Activated T-cell treated with anti-CD3 and anti-CD28 coated beads for 1 hour (primary cell): ENCODE data around the gene ZNF331.
"Not testable (repeated sequence)": the region's sequence is repeated elsewhere in the genome, so short reads cannot be mapped to it uniquely, and the experiment has no call there.

Experiments used
- DNase-seq: peaks from one replicate; pipeline ENCODE4 v3.0.0-alpha.2; 2020; ENCODE audit warnings: low read depth

ZNF331 gene

DNA sequence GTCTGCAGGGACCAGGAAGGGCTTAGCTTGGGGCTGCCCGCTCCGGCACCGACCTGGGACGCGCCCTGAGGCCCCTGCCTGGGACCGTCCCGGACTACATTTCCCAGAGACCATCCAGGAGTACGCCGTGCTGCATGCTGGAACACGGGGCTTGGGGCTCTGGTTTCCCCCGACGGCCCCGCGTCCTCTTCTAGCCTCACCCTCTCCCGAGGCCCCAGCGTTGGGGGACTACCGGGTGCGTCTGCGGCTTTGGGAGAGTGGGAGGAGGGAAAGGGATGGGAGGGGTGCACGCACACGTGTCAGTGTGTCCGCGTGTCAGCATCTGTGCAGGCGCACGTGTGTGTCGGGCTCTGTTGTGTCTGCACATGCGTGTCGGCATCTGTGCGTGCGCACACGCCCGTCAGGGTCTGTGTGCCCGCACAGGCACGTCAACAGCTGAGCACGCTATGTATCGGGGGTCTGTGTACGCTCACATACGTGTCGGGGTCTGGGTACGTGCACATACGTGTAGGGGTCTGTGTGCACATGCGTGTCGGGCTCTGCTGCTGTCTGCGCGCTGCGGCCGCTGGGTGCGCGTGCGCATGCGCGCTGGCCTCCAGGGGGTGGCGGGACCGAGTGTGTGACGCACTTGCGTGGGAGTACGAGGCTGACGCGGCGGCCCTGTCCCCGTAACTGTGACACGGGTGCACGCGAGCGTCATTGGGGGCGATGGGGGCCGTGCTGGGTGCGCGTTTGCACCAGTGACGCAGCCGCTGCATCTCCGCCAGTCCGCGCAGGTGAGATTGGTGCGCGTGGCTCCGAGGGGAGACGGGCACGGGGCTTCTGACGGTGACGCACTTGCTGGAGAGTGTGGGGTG is at the start of gene ZNF331:
ZNF331 (plus strand) TSS at position 625 of the 857 bp plus-strand sequence. CDS start 31,232 bp downstream, outside the sequence.
- DNase-seq = peak; percentile 75

DNA sequence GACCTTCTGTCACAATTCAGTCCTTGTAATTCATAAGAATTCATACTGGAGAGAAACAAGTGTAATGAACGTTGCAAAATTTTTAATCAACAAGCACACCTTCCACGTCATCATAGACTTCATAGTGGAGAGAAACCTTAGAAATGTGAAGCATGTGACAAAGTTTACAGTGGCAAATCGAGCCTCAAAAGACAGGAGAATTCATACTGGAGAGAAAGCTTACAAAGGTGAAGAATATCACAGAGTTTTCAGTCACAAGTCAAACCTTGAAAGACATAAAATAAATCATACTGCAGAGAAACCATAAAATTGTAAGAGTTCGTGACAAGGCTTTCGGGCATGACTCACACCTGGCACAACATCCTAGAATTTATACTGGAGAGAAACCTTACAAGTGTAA is 45.8 kb upstream of the ZNF331 start:
- DNase-seq = no peak

DNA sequence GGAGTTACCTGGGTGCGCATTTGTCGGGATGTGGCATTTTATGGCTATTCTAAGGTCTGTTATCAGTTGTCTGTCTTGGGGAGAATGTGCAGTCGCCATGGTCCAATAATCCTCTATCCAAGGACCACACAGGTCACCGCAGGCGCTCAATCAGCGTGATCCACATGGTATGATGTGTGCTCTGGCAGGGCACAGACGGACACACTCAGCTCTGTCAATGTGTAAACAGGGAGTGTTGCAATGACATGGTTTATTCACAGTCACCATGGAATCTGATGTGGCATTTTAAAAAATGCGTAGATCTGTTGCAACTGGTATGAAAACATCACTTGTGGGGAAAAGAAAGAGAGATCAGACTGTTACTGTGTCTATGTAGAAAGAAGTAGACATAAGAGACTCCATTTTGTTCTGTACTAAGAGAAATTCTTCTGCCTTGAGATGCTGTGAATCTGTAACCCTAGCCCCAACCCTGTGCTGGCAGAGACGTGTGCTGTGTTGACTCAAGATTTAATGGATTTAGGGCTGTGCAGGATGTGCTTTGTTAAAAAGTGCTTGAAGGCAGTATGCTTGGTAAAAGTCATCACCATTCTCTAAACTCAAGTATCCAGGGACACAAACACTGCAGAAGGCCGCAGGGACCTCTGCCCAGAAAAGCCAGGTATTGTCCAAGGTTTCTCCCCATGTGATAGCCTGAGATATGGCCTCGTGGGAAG is 40.5 kb upstream of the ZNF331 start:
- DNase-seq = not testable (repeated sequence)

DNA sequence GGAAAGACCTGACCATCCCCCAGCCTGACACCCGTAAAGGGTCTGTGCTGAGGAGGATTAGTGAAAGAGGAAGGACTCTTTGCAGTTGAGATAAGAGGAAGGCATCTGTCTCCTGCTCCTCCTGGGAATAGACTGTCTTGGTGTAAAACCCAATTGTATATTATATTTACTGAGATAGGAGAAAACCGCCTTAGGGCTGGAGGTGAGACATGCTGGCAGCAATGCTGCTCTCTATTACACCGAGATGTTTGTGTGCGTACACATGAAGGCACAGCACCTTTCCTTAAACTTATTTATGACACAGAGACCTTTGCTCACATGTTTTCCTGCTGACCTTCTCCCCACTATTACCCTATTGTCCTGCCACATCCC is 39.9 kb upstream of the ZNF331 start:
- DNase-seq = not testable (repeated sequence)

DNA sequence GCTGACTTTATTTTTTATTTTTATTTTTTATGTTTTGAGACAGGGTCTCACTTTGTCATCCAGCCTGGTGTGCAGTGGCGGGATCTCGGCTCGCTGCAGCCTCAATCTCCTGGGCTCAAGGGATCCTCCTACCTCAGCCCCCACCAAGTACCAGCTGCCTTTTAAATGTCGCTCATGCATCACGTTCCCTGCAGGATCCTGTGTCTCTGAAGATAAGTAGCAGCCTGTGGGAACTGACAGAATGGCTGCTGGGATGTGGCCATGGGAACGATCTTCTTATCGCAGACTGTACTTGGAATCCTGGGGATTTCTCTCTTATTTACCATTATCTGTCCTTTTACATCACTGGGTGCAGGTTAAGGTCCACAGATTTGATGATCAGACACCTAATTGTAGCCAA is 34.8 kb upstream of the ZNF331 start:
- not testable (repeated sequence) for DNase-seq

DNA sequence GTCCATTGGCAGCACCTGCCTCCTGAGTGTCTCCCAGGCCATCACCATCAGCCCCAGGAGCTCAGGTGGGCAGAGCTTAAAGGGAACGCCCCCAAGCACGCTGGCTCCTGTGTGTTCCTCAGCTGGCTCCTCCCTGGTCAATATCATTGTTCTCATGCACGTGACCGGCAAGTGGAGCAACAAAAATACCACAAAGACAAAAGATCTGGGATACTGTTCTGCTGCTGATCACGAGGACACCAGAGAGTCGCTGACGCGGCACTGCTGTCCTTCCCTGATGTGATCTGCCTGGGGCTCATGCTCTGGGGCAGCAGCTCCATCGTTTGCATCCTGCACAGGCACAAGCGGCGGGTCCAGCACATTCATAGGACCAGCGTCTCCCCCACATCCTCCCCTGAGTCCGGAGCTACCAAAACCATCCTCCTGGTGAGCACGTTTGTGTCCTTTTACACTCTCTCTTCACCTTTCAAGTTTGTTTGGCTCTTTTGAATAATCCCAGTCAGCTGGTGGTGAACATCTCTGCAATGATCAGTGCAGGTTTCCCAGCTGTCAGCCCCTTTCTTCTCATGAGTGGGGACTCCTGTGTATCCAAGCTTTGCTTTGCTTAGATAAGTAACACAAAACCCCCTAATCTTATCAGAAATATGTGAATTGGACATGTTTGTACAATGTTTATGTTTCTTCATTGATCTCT is 34.1 kb upstream of the ZNF331 start:
- DNase-seq = not testable (repeated sequence)

DNA sequence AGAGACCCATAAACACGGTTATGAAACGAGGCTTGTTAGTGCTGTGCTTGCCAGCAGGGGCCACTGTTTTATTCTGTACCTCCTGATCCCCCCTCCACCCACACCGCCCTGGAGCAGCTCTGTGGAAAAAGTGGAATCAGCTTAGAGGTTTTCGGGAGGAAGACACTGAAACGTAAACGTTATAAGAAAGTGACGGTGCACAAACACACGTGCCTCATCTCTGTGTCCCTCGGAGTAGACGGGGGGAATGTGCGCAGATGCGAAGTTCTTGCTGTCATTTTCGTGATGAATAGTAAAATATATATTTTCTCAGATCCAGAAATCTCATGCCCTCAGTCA is 33.6 kb upstream of the ZNF331 start:
- DNase-seq = not testable (repeated sequence)

DNA sequence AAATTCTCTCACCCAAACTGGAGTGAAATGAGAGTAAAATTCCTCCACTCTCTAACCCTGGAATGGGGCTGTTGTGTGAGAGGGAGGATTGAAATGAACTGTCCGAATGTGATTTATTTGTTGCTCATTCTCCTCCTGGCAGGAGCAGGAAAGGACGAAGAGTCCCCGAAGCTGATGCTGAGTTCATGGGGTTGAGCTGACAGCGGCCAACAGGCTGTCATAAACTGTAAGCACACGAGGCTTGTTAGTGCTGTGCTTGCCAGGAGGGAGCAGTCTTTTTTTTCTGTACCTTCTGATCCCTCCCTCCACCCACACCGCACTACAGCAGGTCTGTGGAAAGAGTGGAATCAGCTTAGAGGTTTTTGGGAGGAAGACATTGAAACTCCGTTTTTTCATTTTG is 33.1 kb upstream of the ZNF331 start:
- DNase-seq = no peak

DNA sequence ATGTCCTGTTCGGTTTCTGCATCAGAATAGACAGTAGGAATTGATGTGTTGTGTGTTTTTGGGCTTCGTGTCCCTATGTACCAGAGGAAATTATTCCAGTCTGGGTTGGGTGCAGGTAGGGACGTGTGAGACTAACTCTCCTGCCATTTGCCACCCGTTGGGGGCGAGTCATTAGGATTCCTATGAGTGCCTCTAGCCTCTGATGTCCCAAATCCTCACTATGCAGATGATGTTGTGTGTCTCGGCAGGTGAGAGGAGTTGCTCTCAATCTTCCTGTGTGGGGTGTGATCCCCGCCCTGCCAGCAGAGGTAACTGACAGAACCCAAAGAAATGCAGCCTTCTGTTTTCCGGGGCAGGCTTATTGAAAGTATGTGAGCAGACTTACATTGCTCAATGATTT is 31.2 kb upstream of the ZNF331 start:
- no peak for DNase-seq

DNA sequence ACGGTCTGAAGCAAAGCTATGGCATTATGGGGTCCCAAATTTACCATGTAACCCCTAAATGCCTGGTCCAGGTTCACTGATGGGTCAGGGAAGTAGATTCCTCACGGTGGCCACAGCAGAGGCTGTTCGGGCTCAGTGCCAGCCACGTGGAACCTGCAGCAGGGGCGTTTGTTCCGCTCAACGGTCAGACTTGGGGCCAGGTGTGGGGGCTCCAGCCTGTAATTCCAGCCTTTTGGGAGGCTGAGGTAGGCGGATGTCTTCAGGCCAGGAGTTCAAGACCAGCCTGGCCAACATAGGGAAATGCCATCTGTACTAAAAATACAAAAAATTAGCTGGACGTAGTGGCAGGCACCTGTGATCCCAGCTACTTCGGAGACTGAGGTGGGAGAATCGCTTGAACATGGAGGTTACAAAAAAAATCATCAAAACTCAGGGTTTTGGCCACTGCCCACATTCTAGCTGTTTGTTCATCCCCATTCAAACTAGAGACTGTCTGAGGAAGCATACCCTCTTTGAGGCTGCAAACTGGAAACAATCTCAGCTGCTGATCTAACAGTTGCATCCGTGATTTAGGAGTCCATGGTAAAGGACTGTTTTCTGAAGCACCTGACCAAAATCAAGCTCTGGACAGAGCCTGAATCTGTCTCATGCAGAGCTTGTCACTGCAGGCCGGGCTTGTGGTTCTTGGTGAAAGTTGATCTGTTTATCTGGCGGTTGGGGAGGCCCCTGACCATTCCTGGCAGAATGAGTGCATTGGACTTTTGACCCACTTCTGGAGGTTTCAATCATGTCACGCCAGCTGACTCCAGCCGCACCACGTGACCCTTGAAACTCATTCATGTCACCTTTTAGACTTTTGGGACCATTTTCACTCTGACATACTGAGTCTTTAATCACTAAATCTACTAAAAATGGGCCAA is 30.2 kb upstream of the ZNF331 start:
- DNase-seq = no peak

DNA sequence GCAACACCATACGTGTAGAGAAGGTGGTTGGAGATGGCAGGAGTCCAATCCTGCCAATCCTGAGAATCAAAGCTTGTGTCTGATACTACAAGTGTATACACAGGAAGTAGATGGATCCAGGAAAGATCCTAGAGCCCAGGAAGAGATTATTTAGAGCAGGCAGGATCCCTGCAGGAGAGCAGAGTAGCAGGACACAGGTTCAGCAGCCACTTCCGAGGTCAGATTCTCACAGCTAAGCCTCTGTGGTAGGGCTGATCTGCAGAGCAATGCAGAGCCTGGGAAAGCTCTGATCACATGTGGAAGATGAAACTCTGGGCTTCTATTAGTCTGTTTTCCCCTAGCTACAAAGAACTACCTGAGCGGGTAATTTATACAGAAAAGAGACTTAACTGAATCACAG is 28.5 kb upstream of the ZNF331 start:
- no peak for DNase-seq

DNA sequence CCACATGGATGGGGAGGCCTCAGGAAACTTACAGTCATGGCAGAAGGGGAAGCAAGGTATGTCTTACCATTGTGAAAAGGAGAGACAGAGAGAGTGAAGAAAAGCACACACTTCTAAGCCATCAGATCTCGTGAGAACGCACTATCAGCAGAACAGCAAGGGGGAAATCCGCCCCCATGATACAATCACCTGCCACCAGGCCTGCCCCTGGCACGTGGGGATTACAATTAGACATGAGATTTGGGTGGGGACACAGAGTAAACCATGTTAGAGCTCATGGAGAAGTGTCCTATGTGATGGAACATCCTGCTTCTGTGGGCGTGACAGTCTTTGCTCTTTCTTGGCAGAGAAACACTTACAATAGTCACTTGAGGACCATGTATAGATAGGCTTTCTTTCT is 28.1 kb upstream of the ZNF331 start:
- DNase-seq = no peak

DNA sequence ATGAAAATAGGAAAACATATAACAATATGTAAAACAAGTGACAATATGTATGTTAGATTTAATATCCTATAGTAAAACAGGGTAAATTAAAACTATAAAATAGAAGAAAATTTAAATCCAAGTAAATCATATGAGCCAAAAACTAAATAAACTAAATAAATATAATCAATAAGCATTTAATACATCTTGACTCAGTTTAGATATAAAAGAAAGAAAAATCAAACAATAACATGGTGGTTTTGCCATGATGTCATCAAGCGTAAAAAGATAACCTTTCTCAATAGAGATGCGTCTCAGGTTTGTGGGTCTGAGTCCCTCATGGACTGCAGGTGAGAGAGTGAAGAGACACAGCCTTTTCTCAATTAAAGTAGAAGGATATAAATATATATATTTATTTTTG is 26.6 kb upstream of the ZNF331 start:
- DNase-seq = no peak

DNA sequence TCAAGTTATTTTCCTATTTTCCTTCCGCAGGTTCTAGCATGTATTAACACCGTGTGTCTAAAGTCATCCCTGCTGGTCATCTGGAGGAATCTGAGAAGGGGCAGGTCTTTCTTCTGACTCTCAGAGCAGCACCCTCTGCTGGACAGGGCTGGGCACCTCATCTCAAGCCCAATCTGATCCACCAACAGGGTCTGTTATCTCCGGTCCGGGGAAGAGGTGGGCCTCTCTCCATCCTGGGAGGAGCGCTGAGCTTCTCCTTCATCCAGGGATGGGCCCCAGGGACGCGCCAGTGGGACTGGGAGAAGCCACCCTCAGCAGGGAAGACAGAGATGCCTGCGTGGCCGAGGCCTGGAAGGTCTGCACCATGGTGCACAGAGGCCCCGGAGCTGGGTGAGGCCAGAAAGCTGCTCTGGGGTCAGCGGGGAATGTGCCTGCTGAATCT is 26.0 kb upstream of the ZNF331 start:
- DNase-seq = peak; percentile 33

DNA sequence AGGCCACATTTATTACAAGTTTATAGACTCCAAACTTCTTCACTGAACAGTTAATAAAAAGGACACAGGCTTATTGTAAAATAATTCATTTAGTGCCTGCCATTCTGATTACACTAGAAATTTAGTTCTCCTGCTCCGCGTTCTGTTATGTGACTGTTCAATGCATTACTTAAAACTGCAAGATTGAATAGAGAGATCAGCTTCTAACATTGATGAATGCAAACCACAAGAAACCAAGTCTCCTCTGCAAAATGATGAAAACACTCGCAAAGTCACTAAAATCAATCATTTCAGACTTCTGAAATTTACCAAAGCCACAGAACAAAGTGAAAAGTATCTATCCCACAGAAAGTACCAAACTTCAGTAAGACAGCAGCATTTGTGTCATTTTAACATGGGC is 22.9 kb upstream of the ZNF331 start:
- not testable (repeated sequence) for DNase-seq

DNA sequence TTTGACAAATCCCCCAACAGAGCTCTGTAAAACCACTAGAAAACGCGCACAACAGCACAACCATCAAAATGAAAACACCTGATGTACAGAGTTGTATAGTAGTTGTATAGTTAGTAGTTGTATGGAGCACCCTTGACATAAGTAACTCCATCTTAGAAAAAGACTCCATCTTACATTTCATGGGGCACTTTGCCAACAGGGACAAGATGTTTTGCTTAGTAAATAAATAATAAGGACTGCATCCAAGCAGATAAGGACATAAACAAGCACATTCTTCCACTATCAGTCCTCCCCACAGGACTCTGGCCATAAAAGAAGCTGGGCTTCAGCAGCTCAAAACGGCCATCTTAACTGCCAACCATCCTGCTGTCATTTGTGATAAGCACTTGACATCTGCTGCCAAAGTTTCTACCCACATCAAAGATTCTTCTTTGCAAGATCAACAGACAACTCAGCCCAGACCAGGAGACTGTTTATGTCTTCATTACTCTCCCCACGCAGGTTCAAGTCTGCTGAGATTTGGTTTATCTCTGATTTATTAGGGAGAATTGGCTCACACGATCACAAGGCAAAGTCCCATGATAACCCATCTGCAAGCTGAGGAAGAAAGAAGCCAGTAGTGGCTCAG is 20.7 kb upstream of the ZNF331 start:
- no peak for DNase-seq

DNA sequence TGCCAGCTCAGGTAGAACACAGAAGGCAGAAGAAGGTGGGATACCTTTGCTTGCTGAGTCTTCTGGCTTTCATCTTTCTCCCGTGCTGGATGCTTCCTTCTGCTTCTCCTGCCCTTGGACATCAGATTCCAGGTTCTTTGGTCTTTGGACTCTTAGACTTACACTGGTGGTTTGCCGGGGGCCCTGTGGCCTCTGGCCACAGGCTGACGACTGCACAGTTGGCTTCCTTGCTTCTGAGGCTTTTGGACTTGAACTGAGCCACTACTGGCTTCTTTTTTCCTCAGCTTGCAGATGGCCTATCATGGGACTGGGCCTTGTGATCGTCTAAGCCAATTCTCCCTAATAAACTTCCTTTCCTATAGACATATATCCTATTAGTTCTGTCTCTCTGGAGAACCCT is 19.8 kb upstream of the ZNF331 start:
- no peak for DNase-seq

DNA sequence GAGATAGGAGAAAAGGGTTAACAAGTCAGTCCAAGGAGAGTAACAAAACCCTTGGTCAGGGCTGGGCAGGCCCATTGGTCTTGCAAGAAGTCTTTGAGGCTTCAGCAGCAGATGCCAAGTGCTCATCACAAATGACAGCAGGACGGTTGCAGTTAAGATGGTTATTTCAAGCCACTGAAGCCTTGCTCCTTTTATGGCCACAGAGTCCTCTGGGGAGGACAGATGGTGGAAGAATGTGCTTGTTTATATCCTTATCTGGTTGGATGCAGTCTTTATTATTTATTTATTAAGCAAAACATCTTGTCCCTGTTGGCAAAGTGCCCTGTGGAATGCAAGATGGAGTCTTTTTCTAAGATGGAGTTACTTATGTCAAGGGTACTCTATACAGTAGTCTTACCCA is 19.2 kb upstream of the ZNF331 start:
- DNase-seq = no peak

DNA sequence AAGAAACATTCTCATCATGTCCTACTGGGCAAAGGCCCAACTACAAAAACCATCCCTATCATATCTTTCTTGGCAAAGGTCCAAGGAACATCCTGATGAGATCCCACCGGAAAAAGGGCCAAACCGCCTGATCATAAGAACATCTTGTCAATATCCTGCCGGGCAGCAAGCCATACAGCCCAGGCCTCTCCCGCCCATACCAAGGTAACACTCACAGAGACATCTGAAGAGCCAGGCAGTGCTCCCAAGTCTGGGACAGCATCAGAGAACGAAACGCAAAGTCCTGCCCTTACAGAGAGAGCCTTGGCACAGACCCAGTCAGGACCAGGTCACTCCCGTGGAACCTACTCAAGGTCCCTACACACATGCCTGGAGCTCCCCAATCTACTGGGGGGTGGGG is 18.5 kb upstream of the ZNF331 start:
- DNase-seq = no peak

DNA sequence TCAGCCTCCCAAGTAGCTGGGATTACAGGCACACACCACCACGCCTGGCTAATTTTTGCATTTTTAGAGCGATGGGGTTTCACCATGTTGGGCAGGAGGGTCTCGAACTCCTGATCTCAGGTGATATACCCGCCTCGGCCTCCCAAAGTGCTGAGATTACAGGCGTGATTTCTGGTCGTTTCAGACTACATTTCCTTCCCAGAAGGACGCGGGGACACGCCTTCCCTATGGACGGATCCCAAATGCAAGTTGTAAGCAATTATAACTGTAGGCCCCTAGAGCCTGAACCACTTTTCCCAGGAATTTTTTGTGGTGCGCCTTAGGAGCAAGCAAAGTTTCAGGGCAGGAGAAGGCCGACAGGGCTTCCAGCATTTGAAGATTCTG is 17.8 kb upstream of the ZNF331 start:
- no peak for DNase-seq
